Stomach (tissue), 4 donors: ENCODE results near the gene STC2.

Experiments used
- POLR2A ChIP-seq, 4 donors: fragments of 450-650 bp; IDR thresholded peaks; one replicate each; pipeline ENCODE4 v1.6.1; 2016; ENCODE audit warnings: antibody characterized with exemption in 4 of 4, control low read depth in 2 of 4, mild to moderate bottlenecking in 1 of 4, moderate library complexity in 1 of 4
- TF ChIP-seq, protein P1 (sequence below), 7 experiments: fragments of 450-650 bp in 4 of 7; fragments of 200-600 bp in 3 of 7; sonication (generic) in 3 of 7; IDR thresholded peaks; one replicate each; pipeline ENCODE4 v1.5.1; 2016 to 2019; ENCODE audit warnings: antibody characterized with exemption in 7 of 7, control low read depth in 2 of 7, mild to moderate bottlenecking in 1 of 7

- TF ChIP-seq, protein P1, sequence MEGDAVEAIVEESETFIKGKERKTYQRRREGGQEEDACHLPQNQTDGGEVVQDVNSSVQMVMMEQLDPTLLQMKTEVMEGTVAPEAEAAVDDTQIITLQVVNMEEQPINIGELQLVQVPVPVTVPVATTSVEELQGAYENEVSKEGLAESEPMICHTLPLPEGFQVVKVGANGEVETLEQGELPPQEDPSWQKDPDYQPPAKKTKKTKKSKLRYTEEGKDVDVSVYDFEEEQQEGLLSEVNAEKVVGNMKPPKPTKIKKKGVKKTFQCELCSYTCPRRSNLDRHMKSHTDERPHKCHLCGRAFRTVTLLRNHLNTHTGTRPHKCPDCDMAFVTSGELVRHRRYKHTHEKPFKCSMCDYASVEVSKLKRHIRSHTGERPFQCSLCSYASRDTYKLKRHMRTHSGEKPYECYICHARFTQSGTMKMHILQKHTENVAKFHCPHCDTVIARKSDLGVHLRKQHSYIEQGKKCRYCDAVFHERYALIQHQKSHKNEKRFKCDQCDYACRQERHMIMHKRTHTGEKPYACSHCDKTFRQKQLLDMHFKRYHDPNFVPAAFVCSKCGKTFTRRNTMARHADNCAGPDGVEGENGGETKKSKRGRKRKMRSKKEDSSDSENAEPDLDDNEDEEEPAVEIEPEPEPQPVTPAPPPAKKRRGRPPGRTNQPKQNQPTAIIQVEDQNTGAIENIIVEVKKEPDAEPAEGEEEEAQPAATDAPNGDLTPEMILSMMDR (IDR thresholded peaks at IDR 0.05): no peak
- TF ChIP-seq POLR2A (IDR thresholded peaks at IDR 0.05): no peak
Measured at GRCh38 chr5:173319646-173320045, 8.6 kb downstream of the STC2 start.
